Hepatocyte (in vitro differentiated cells): ENCODE results near the gene PRCD. TPM values are rescaled to one million over a fixed set of nuclear protein-coding genes. Genes with fewer than 3 reads are reported as not detected.
A peak's percentile ranks its signal among the peaks of the same experiment; 100 is the strongest.

Source experiments
- DNase-seq: peaks from one replicate; pipeline ENCODE4 v3.0.0-alpha.2; 2016; ENCODE audit warnings: low spot score
- H2AFZ ChIP-seq: fragments of 200-600 bp; sonication (generic); 2 replicates; pipeline ENCODE4 v1.6.0; 2016; ENCODE audit warnings: antibody characterized with exemption, mild to moderate bottlenecking
- H3K27ac ChIP-seq: fragments of 200-600 bp; sonication (generic); 2 replicates; pipeline ENCODE4 v1.5.1; 2016; ENCODE audit warnings: mild to moderate bottlenecking
- H3K27me3 ChIP-seq: fragments of 200-600 bp; sonication (generic); 2 replicates; pipeline ENCODE4 v1.6.1; 2016
- H3K36me3 ChIP-seq: fragments of 200-600 bp; sonication (generic); replicated peaks from 2 replicates; pipeline ENCODE4 v1.5.1; 2016; ENCODE audit warnings: low read depth; ENCODE audit not compliant: insufficient read depth
- H3K4me1 ChIP-seq: fragments of 200-600 bp; sonication (generic); 2 replicates; pipeline ENCODE4 v1.5.1; 2016; ENCODE audit warnings: mild to moderate bottlenecking, moderate library complexity; ENCODE audit not compliant: insufficient read depth
- H3K4me2 ChIP-seq: fragments of 200-600 bp; sonication (generic); 2 replicates; pipeline ENCODE4 v1.6.0; 2016
- H3K4me3 ChIP-seq: fragments of 200-600 bp; sonication (generic); 2 replicates; pipeline ENCODE4 v1.5.1; 2016; ENCODE audit warnings: mild to moderate bottlenecking
- H3K79me2 ChIP-seq: fragments of 200-600 bp; sonication (generic); 2 replicates; pipeline ENCODE4 v1.6.0; 2017; ENCODE audit warnings: mild to moderate bottlenecking
- H3K9me2 ChIP-seq: fragments of 200-600 bp; sonication (generic); replicated peaks from 2 replicates; pipeline ENCODE4 v1.6.0; 2017; ENCODE audit warnings: mild to moderate bottlenecking; ENCODE audit not compliant: insufficient read depth
- H3K9me3 ChIP-seq: fragments of 200-600 bp; sonication (generic); 2 replicates; pipeline ENCODE4 v1.5.1; 2016; ENCODE audit warnings: low read depth, mild to moderate bottlenecking
- H4K20me1 ChIP-seq: fragments of 200-600 bp; sonication (generic); 2 replicates; pipeline ENCODE4 v1.6.0; 2016; ENCODE audit warnings: mild to moderate bottlenecking; ENCODE audit not compliant: insufficient read depth, poor library complexity, severe bottlenecking
- CTCF ChIP-seq: fragments of 200-600 bp; sonication (generic); IDR thresholded peaks from 2 replicates; pipeline ENCODE4 v1.5.1; 2016; ENCODE audit warnings: antibody characterized with exemption, mild to moderate bottlenecking; ENCODE audit not compliant: poor library complexity
- EZH2 ChIP-seq: fragments of 200-600 bp; sonication (generic); IDR thresholded peaks from 2 replicates; pipeline ENCODE4 v1.6.1; 2016; ENCODE audit warnings: antibody characterized with exemption, mild to moderate bottlenecking, borderline replicate concordance
- EZH2phosphoT487 ChIP-seq: fragments of 200-600 bp; sonication (generic); IDR thresholded peaks from one replicate; pipeline ENCODE4 v1.6.1; 2018; ENCODE audit warnings: antibody characterized with exemption, mild to moderate bottlenecking, low read depth, moderate library complexity; ENCODE audit not compliant: unreplicated experiment, severe bottlenecking
- WGBS: methylation state at CpG from one replicate; pipeline ENCODE4 v1.1.6; 2016; ENCODE audit warnings: low lambda C conversion rate; ENCODE audit errors: missing lambda C conversion rate; 5-methylcytosine and 5-hydroxymethylcytosine counted together
- polyA plus RNA-seq: library from polyadenylated mRNA; unstranded; fragments of >200 nt; fragmentation: Nextera tagmentation; extraction: Ambion mirVana; gene quantifications from 2 replicates; pipeline ENCODE4 v1.2.1, GENCODE V29; 2016
- total RNA-seq: library from RNA; depleted of rRNA; stranded (reverse); fragments of >200 nt; gene quantifications from 2 replicates; pipeline ENCODE4 v1.2.3, GENCODE V29; 2014

PRCD gene
- total and polyA plus RNA-seq, 2 experiments from 2014 or later, result 2.0 to 10.2 TPM

DNA sequence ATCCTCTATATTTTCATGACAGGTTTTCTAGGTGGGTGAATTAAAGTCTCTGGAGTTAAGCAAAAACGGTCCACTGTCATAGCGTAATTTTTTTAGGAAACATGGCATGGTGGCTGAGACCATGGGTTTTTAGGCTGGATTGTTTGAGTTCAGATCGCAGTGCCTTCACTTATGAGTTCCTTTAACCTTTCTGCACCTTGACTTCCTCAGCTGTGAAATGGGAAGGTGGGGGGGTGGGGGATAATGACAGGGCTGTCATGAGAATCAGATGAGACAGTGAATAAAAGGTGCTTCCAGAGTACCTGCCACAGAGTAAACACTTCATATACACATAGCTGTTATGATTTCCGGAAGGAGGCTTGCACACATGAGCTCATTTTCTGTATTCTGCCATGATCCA, 11.8 kb downstream of the PRCD start:
- Histone ChIP-seq H3K4me3 (no peak overlapping the region), H3K36me3 (no peaks in the 10 kb centered on the region), H3K27ac (peak overlapping the region; percentile 53), H3K4me1 (peaks cover 26% of the 10 kb centered on the region), H2AFZ (no peak overlapping the region), H3K9me3 (no peaks in the 10 kb centered on the region), H3K4me2 (peak overlapping the region; percentile 7), H4K20me1 (no peaks in the 10 kb centered on the region), H3K79me2 (peaks cover 3% of the 10 kb centered on the region), H3K27me3 (no peaks in the 10 kb centered on the region), H3K9me2 (no peaks in the 10 kb centered on the region)
- TF ChIP-seq EZH2phosphoT487 (no peak), CTCF (no peak), EZH2 (no peak)
- WGBS, result 91% methylated on average over 4 of the region's 4 CpGs
- no peak for DNase-seq

DNA sequence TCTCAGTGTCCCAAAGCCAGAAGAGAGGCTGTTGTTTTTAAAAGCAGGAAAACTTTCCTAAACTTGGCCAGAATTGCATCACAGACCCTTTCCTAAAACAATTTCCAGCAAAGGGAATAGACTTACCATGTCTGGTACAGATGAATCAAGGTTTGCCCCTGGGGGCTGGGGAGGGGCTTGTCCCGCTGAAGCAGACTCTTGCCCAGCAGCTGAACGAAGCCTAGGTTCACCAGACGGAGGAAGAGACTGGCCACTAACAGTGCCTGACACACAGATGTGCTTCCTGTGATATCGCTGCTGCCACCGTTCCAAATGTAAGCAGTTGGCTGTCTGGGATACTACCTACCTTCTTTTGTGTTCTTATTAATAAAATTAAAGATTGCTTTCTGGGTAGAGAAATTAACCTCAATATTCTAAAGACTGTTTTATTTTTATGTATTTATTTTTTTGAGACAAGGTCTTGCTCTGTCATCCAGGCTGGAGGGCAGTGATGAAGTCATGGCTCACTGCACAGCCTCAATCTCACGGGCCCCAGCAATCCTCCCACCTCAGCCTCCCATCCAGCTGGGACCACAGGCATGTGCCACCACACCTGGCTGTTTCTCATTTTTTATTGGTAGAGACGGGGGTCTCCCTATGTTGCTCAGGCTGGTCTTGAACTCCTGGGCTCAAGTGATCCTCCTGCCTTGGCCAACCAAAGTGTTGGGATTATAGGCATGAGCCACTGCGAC, 13.5 kb downstream of the PRCD start:
- peaks cover 10% of the 10 kb centered on the region for H3K79me2 ChIP-seq
- H3K27ac ChIP-seq, result no peak overlapping the region
- H3K9me2 ChIP-seq, result no peaks in the 10 kb centered on the region
- peaks cover 15% of the 10 kb centered on the region for H3K4me1 ChIP-seq
- no peak for TF ChIP-seq EZH2phosphoT487
- DNase-seq, result no peak
- H3K27me3 ChIP-seq, result no peaks in the 10 kb centered on the region
- WGBS, result 84% methylated on average over 8 of the region's 8 CpGs
- no peak overlapping the region for H3K4me2 ChIP-seq
- no peaks in the 10 kb centered on the region for H3K9me3 ChIP-seq
- H2AFZ ChIP-seq, result no peak overlapping the region
- H3K36me3 ChIP-seq, result no peaks in the 10 kb centered on the region
- no peak overlapping the region for H3K4me3 ChIP-seq
- no peaks in the 10 kb centered on the region for H4K20me1 ChIP-seq

DNA sequence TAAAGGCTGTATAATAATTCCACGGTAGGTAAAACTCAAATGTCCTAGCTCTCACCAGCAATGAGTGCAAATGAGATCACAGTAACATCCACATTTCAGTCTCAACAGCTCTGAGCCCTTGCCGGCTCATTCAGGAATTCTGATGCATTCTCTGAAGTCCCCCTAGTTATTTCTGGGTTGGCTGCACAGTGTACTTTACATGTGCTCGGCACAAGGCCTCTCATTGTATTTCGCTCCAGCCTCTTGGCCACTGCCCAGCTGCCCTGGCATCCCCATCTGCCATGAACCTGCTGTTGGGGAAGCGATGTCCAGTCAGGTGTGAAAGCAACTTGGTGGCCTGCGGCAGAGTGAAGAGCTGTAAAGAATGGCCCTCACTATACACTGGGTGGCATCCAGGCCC, 14.3 kb downstream of the PRCD start:
- Histone ChIP-seq H3K4me2 (no peak overlapping the region), H3K79me2 (peaks cover 18% of the 10 kb centered on the region), H4K20me1 (peaks cover 6% of the 10 kb centered on the region), H3K27ac (no peak overlapping the region), H3K9me2 (no peaks in the 10 kb centered on the region), H3K36me3 (no peaks in the 10 kb centered on the region), H3K4me1 (peaks cover 19% of the 10 kb centered on the region), H3K9me3 (no peaks in the 10 kb centered on the region), H2AFZ (no peak overlapping the region), H3K4me3 (no peak overlapping the region), H3K27me3 (no peaks in the 10 kb centered on the region)
- no peak for DNase-seq
- no peak for TF ChIP-seq EZH2
- no peak for TF ChIP-seq EZH2phosphoT487
- TF ChIP-seq CTCF, result no peak
- WGBS, result 78% methylated on average over 6 of the region's 6 CpGs

DNA sequence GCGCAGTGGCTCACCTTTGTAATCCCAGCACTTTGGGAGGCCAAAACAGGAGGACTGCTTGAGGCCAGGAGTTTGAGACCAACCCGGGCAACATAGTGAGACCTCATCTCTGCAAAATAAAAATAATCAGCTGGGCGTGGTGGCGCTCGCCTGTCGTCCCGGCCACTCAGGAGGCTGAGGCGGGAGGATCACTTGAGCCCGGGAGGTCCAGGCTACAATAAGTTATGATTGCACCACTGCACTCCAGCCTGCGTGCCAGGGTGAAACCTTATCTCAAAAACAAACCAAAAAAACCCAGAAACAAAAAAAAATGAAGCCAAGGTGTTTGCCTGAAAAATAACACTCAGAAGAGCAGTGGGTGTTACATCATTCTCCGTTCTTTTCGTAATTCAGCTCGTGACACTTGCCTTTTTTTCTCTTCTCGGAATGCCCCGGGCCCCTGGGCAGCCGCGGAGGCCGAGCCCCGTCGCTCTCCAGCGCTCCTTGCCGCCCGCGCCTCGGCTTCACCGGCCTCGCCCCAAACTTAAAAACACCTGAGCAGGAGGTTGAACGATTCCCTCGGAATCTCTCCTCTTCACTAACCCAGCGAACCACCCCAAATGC, 17.0 kb downstream of the PRCD start:
- peak overlapping the region; percentile 95 for H3K27ac ChIP-seq
- no peaks in the 10 kb centered on the region for H3K27me3 ChIP-seq
- H3K4me1 ChIP-seq, result peaks cover 24% of the 10 kb centered on the region
- H3K36me3 ChIP-seq, result no peaks in the 10 kb centered on the region
- 30% methylated on average over 30 of the region's 30 CpGs for WGBS
- no peaks in the 10 kb centered on the region for H3K9me3 ChIP-seq
- peak overlapping the region; percentile 66 for H2AFZ ChIP-seq
- peaks cover 45% of the 10 kb centered on the region for H3K79me2 ChIP-seq
- H3K4me2 ChIP-seq, result peak overlapping the region; percentile 77
- no peaks in the 10 kb centered on the region for H3K9me2 ChIP-seq
- peaks cover 33% of the 10 kb centered on the region for H4K20me1 ChIP-seq
- H3K4me3 ChIP-seq, result peak overlapping the region; percentile 43
- TF ChIP-seq CTCF (no peak), EZH2phosphoT487 (no peak), EZH2 (no peak)
- peak; percentile 70 for DNase-seq
